ENCODE data around the gene FIZ1.

The FIZ1 gene

GRCh38 chr19:55605207-55605636 is 5.9 kb upstream of the FIZ1 start:
- peak overlapping the region; percentile 56 for H3K4me3 ChIP-seq (ENCODE audit: low read depth, low read length)
- TF ChIP-seq POLR2A (IDR thresholded peaks at IDR 0.05; ENCODE audit: extremely low read depth, insufficient read length) (no peak), MAX (IDR thresholded peaks at IDR 0.05; ENCODE audit: low read depth, low read length) (peak; percentile 49)
- DNase-seq (ENCODE audit: low read depth): peak; percentile 92

GRCh38 chr19:55603581-55604292 is 4.4 kb upstream of the FIZ1 start:
- no peak for DNase-seq (ENCODE audit: low read depth)
- H3K4me3 ChIP-seq (ENCODE audit: low read depth, low read length): no peak overlapping the region
- TF ChIP-seq MYC (IDR thresholded peaks at IDR 0.05; ENCODE audit: low read depth, low read length) (no peak), CTCF (IDR thresholded peaks at IDR 0.05; ENCODE audit: low read depth, low read length) (no peak), MAX (IDR thresholded peaks at IDR 0.05; ENCODE audit: low read depth, low read length) (no peak), POLR2A (IDR thresholded peaks at IDR 0.05; ENCODE audit: extremely low read depth, insufficient read length) (no peak)

DNA sequence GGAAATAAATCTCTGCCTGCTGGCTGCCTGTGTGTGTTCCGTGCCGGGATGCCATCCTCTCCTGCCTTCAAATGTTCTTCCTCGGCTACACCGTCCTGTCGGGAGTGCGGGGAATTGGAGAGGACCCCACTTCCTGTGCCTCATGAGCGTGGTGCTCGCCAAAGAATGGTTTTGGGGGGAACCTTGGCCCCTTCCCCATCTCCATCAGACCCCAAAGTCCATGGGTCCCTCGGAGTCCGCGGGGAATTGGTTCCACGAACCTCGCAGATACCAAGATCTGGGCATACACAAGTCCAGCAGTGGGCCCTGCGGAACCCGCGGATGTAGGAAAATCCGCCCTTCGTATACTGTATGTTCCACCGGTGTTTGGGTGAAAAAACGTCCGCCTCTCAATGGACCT is 3.8 kb upstream of the FIZ1 start:
- DNase-seq (ENCODE audit: low read depth): no peak
- no peak for TF ChIP-seq CTCF (IDR thresholded peaks at IDR 0.05; ENCODE audit: low read depth, low read length)
- no peak for TF ChIP-seq MYC (IDR thresholded peaks at IDR 0.05; ENCODE audit: low read depth, low read length)
- TF ChIP-seq MAX (IDR thresholded peaks at IDR 0.05; ENCODE audit: low read depth, low read length): no peak
- TF ChIP-seq POLR2A (IDR thresholded peaks at IDR 0.05; ENCODE audit: extremely low read depth, insufficient read length): no peak
- H3K4me3 ChIP-seq (ENCODE audit: low read depth, low read length): no peak overlapping the region

DNA sequence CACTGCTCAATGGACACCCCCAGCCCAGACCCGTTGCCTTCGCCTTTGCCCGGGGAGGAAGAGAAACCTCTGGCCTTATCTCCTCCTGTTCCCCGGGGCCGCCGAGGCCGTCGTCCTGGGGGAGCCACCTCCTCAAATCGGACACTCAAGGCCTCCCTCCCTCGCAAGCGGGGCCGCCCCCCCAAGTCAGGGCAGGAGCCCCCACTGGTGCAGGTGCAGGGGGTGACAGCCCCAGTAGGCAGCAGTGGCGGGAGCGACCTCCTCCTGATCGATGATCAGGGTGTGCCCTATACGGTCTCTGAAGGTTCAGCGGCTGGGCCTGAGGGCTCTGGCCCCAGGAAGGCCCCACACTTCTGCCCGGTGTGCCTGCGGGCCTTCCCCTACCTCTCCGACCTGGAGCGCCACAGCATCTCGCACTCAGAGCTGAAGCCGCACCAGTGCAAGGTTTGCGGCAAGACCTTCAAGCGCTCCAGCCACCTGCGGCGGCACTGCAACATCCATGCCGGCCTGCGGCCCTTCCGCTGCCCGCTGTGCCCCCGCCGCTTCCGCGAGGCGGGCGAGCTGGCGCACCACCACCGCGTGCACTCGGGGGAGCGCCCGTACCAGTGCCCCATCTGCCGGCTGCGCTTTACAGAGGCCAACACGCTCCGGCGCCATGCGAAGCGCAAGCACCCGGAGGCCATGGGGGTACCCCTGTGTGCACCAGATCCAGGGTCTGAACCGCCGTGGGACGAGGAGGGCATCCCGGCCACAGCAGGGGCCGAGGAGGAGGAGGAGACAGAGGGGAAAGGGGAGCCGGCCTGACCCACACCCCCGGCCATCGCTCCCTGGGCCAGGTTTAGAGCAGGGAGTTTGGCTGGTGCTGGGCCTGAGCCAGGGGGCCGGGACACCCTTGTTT is 3.0 kb upstream of the FIZ1 start:
- no peak for TF ChIP-seq POLR2A (IDR thresholded peaks at IDR 0.05; ENCODE audit: extremely low read depth, insufficient read length)
- TF ChIP-seq MAX (IDR thresholded peaks at IDR 0.05; ENCODE audit: low read depth, low read length): no peak
- TF ChIP-seq MYC (IDR thresholded peaks at IDR 0.05; ENCODE audit: low read depth, low read length): no peak
- no peak overlapping the region for H3K4me3 ChIP-seq (ENCODE audit: low read depth, low read length)
- DNase-seq (ENCODE audit: low read depth): no peak

GRCh38 chr19:55601084-55601483 is 1.8 kb upstream of the FIZ1 start:
- H3K4me3 ChIP-seq (ENCODE audit: low read depth, low read length): peak overlapping the region; percentile 65
- no peak for DNase-seq (ENCODE audit: low read depth)
- TF ChIP-seq CTCF (IDR thresholded peaks at IDR 0.05; ENCODE audit: low read depth, low read length): no peak
- no peak for TF ChIP-seq POLR2A (IDR thresholded peaks at IDR 0.05; ENCODE audit: extremely low read depth, insufficient read length)
- no peak for TF ChIP-seq MAX (IDR thresholded peaks at IDR 0.05; ENCODE audit: low read depth, low read length)
- no peak for TF ChIP-seq MYC (IDR thresholded peaks at IDR 0.05; ENCODE audit: low read depth, low read length)

DNA sequence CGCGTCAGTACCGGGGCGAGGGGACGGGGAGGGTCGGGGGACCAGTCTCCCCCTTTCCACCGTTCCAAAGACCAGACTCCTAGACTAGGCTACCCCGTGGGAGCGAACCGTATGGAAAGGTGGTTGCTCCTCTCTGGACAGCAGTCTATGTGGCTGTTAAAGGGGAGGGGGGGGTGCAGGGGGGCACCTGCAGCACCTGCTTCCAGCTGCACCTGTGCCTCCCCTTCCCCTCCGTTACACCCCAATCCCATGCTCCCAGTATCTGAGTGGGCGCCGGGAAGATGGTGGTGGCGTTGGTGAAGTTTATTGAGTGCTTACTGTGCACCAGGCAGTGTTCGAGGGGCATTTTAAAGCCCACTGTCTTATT is 1.3 kb upstream of the FIZ1 start:
- TF ChIP-seq CTCF (IDR thresholded peaks at IDR 0.05; ENCODE audit: low read depth, low read length) (no peak), POLR2A (IDR thresholded peaks at IDR 0.05; ENCODE audit: extremely low read depth, insufficient read length) (no peak), MYC (IDR thresholded peaks at IDR 0.05; ENCODE audit: low read depth, low read length) (no peak), MAX (IDR thresholded peaks at IDR 0.05; ENCODE audit: low read depth, low read length) (no peak)
- no peak for DNase-seq (ENCODE audit: low read depth)
- peak overlapping the region; percentile 65 for H3K4me3 ChIP-seq (ENCODE audit: low read depth, low read length)

All from NB4 (cell line).